Measurements from ENCODE around the gene RNF214. TPM values are rescaled to one million over a fixed set of nuclear protein-coding genes. Genes with fewer than 3 reads are reported as not detected.

RNF214 gene
- total RNA-seq, 1 donor = 13.4 TPM

DNA sequence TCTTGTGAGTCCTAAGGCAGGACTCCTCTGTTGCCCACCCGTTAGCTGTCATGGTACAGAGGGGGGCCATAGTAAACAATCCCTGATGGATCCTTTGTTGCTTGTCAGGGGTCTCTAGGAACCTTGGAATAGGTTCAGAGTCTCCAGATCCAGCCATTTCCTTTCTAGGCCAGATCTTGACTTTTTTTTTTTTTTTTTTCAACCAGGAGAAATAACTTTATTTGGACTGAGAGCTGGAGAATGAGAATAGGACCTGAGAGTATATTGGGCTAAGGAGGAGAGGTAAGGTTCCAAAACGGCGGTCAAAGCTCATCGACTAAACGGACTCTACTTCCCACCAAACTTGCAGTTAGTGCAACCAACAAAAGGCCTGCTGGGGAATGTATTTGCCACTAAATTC is 102.9 kb downstream of the RNF214 start:
- TF ChIP-seq, protein P1, sequence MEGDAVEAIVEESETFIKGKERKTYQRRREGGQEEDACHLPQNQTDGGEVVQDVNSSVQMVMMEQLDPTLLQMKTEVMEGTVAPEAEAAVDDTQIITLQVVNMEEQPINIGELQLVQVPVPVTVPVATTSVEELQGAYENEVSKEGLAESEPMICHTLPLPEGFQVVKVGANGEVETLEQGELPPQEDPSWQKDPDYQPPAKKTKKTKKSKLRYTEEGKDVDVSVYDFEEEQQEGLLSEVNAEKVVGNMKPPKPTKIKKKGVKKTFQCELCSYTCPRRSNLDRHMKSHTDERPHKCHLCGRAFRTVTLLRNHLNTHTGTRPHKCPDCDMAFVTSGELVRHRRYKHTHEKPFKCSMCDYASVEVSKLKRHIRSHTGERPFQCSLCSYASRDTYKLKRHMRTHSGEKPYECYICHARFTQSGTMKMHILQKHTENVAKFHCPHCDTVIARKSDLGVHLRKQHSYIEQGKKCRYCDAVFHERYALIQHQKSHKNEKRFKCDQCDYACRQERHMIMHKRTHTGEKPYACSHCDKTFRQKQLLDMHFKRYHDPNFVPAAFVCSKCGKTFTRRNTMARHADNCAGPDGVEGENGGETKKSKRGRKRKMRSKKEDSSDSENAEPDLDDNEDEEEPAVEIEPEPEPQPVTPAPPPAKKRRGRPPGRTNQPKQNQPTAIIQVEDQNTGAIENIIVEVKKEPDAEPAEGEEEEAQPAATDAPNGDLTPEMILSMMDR (IDR thresholded peaks at IDR 0.05; ENCODE audit: extremely low read depth, low read depth, low read length) = no peak
- Histone ChIP-seq H3K4me1 (ENCODE audit: insufficient read depth, low read length) (no peaks in the 10 kb centered on the region), H3K4me2 (ENCODE audit: insufficient read depth, low read length) (no peak overlapping the region), H3K27ac (ENCODE audit: low read depth, low read length) (no peak overlapping the region), H3K4me3 (ENCODE audit: insufficient read depth, low read length) (no peak overlapping the region), H2AFZ (ENCODE audit: low read length) (no peak overlapping the region), H3K36me3 (ENCODE audit: insufficient read depth, low read length) (peaks cover 24% of the 10 kb centered on the region), H3K79me2 (ENCODE audit: insufficient read depth, low read length) (peaks cover 44% of the 10 kb centered on the region), H3K9me3 (ENCODE audit: low read depth, low read length) (no peaks in the 10 kb centered on the region), H4K20me1 (ENCODE audit: insufficient read depth, low read length) (peaks cover 14% of the 10 kb centered on the region), H3K27me3 (ENCODE audit: insufficient read depth, low read length) (no peaks in the 10 kb centered on the region)
- no peak for DNase-seq (ENCODE audit: insufficient read length, low spot score, missing footprints)

Small RNA genes lying within 50 kb of the gene (small RNA-seq; reads per million reads assigned to genes)
- not detected for gene RF00564

Other genes starting within 250 kb of the RNF214 start
- 24.8 and 25.7 TPM in 2 replicates for gene SIK3, start 134.2 kb upstream of the RNF214 start, total RNA-seq
- 141 and 151 TPM in 2 replicates for gene PAFAH1B2, start 88.4 kb upstream of the RNF214 start, total RNA-seq
- 27.5 and 35.7 TPM in 2 replicates for gene SIDT2, start 53.9 kb upstream of the RNF214 start, total RNA-seq
- gene TAGLN, start 33.3 kb upstream of the RNF214 start, total RNA-seq = 3,614 and 3,853 TPM in 2 replicates
- gene PCSK7, start 598 bp upstream of the RNF214 start, total RNA-seq = 44.5 and 51.9 TPM in 2 replicates
- gene BACE1-AS, start 58.7 kb downstream of the RNF214 start, total RNA-seq = 3.5 and 4.0 TPM in 2 replicates
- gene BACE1, start 83.6 kb downstream of the RNF214 start, total RNA-seq = 45.6 and 52.7 TPM in 2 replicates
- gene CEP164, start 95.2 kb downstream of the RNF214 start, total RNA-seq = 38.0 and 40.7 TPM in 2 replicates

Data from osteoblast (primary cell).